ENCODE measurements around the gene SUMF1. TPM values are rescaled to one million over a fixed set of nuclear protein-coding genes. Genes with fewer than 3 reads are reported as not detected.

The SUMF1 gene
- total RNA-seq, 2 experiments from 2014 or later, result 7.4 to 8.7 TPM

GRCh38 chr3:4496087-4496452, 29.0 kb upstream of the SUMF1 start:
- Mint-ChIP-seq H3K9me3 (ENCODE audit: insufficient read depth) (no peaks in the 10 kb centered on the region), H3K36me3 (ENCODE audit: low read depth) (peaks cover 47% of the 10 kb centered on the region), H3K27me3 (ENCODE audit: low read depth) (peaks cover 5% of the 10 kb centered on the region), H3K4me3 (no peak overlapping the region), H3K4me1 (ENCODE audit: low read depth) (peaks cover 38% of the 10 kb centered on the region), H3K27ac (no peak overlapping the region)
- DNase-seq (no peak), ATAC-seq (no peak)
- POLR2A ChIA-PET, result interaction anchor here (0.5 to 4.3 kb wide), 3 partner anchors 8 to 484 kb away, joined by 3 to 51 read pairs (median 3); no protein-coding TSS in a partner anchor
- CTCF ChIA-PET, result interaction anchor here (1.4 to 6.1 kb wide), 5 partner anchors 13 to 215 kb away, joined by 4 to 56 read pairs (median 21); no protein-coding TSS in a partner anchor

- Mint-ChIP-seq H3K27ac (peak overlapping the region; percentile 23), H3K27me3 (ENCODE audit: low read depth) (peaks cover 9% of the 10 kb centered on the region), H3K4me3 (peak overlapping the region; percentile 94)
Measured at GRCh38 chr3:4495294-4496086, 28.4 kb upstream of the SUMF1 start.

GRCh38 chr3:4494895-4495264, 27.8 kb upstream of the SUMF1 start:
- H3K27ac Mint-ChIP-seq, result peak overlapping the region; percentile 89
- H3K27me3 Mint-ChIP-seq (ENCODE audit: low read depth), result peaks cover 11% of the 10 kb centered on the region
- ChIA-PET CTCF (interaction anchor here (1.1 to 6.1 kb wide), 12 partner anchors 9 to 563 kb away, joined by 3 to 56 read pairs (median 8); no protein-coding TSS in a partner anchor), POLR2A (interaction anchor here (0.9 to 4.3 kb wide), 7 partner anchors 9 to 484 kb away, joined by 3 to 51 read pairs (median 21); partner anchors contain the start of genes BHLHE40 and SUMF1)
- peak overlapping the region; percentile 94 for H3K4me3 Mint-ChIP-seq
- no peak for DNase-seq
- H3K36me3 Mint-ChIP-seq (ENCODE audit: low read depth), result peaks cover 37% of the 10 kb centered on the region
- H3K9me3 Mint-ChIP-seq (ENCODE audit: insufficient read depth), result no peaks in the 10 kb centered on the region
- ATAC-seq, result no peak
- H3K4me1 Mint-ChIP-seq (ENCODE audit: low read depth), result peaks cover 40% of the 10 kb centered on the region

More at GRCh38 chr3:4495294-4496086, 28.4 kb upstream of the SUMF1 start:
- H3K4me1 Mint-ChIP-seq (ENCODE audit: low read depth), result peaks cover 40% of the 10 kb centered on the region
- H3K36me3 Mint-ChIP-seq (ENCODE audit: low read depth), result peaks cover 42% of the 10 kb centered on the region
- ChIA-PET POLR2A (interaction anchor here (0.5 to 4.3 kb wide), 7 partner anchors 8 to 484 kb away, joined by 3 to 51 read pairs (median 21); partner anchors contain the start of gene SUMF1), CTCF (interaction anchor here (1.1 to 6.1 kb wide), 10 partner anchors 9 to 562 kb away, joined by 3 to 56 read pairs (median 6); no protein-coding TSS in a partner anchor)
- DNase-seq (no peak), ATAC-seq (no peak)
- no peaks in the 10 kb centered on the region for H3K9me3 Mint-ChIP-seq (ENCODE audit: insufficient read depth)

DNA sequence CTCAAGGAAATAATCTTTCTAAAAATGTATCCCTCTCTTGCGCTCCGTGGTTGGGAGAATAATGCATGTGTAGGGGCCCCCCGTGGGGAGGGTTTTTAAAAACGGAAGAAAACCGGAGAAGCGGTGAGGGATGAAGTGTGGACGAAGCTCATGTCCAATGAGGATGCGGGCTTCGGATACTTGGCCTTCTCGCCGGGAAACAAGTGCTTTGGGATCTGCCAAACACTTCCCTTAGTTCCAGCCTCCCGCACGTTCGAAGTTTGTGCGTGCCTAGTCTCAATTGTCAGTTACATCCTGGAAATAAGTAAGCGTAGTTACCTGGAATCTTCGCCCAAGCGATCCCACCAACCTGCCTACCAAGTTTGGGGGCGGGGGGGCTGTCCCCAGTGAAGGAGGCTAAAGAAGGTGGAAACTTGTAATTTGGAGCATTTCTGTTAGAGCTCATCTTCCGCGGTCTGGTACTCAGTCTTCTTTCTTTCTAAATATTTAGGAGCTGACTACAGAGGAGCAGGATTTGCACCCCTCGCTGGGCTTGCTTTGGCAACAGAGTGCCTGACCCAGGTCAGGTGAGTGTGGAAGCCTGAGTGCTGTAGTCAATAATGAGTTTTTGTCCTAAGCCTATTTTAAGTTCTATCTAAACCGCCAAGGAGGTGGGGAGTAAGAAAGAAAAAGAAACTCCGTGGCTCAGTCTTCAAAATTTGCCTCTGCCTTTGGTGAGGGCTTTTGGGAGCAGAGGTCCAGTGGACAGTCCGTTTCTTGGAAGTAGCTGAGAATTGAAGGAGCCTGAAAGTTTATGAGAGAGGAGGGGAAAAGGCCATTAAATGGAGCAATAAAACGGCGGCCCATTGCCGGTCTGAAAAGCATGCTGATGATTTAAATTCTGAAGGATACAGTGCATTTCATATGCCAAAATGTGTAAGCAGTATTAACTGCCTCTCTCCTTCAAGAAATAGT, 27.1 kb upstream of the SUMF1 start:
- peaks cover 35% of the 10 kb centered on the region for H3K36me3 Mint-ChIP-seq (ENCODE audit: low read depth)
- H3K27me3 Mint-ChIP-seq (ENCODE audit: low read depth), result peaks cover 13% of the 10 kb centered on the region
- H3K9me3 Mint-ChIP-seq (ENCODE audit: insufficient read depth), result no peaks in the 10 kb centered on the region
- DNase-seq (peak; percentile 32), ATAC-seq (peak; percentile 5)
- POLR2A ChIA-PET, result interaction anchor here (0.6 to 4.3 kb wide), 23 partner anchors 9 to 1368 kb away, joined by 3 to 51 read pairs (median 4); partner anchors contain the start of genes BHLHE40 and SUMF1
- peaks cover 40% of the 10 kb centered on the region for H3K4me1 Mint-ChIP-seq (ENCODE audit: low read depth)
- peak overlapping the region; percentile 94 for H3K4me3 Mint-ChIP-seq
- H3K27ac Mint-ChIP-seq, result peak overlapping the region; percentile 89
- CTCF ChIA-PET, result interaction anchor here (1.1 to 6.1 kb wide), 12 partner anchors 10 to 564 kb away, joined by 3 to 56 read pairs (median 8); partner anchors contain the start of gene SETMAR

DNA sequence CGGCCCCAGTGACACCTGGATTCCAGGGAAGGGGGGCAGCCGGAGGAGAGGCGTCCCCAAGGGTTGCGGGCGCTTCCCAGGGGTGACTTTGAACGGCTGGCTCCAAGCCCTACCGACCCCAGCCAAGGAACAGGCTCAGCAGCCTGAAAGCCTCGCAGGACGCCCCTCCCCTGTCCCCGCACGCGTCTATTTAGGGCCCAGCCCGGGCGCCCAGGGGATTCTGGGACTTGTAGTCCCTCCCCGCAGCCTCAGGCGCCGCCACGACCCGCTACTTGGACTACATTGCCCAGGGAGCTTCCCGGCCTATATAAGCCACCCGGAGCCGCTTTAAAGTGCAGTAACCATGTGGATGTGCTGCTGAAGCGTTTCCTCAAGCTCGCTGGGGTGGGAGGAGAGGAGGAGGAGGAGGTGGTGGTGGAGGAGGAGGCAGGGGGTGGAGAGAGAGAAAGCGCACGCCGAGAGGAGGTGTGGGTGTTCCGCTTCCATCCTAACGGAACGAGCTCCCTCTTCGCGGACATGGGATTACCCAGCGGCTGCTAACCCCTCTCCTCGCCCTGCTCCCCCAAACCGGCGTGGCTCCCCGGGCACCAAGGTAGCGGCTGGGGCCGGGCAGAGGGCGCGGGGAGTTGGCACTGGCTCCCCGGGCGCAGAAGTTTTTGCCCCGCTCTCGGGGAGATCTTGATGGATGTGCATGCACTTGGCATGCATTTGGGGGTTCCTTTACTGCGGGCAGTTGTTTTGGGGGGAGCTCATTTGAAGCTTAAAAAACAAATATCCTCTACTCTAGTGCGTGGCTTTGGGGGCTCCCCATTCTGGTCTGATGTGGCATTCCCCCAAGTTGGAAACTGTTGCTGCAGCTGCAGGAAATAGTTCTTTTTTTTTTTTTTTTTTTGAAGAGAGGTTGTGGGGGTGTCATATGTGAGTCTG, 26.2 kb upstream of the SUMF1 start, which contains the start of gene ITPR1:
ITPR1 (plus strand) TSS at position 335 of the 927 bp plus-strand sequence. CDS start 23,144 bp downstream, outside the sequence.
- Mint-ChIP-seq H3K9me3 (ENCODE audit: insufficient read depth) (no peaks in the 10 kb centered on the region), H3K4me1 (ENCODE audit: low read depth) (peaks cover 39% of the 10 kb centered on the region), H3K27ac (peak within 1 kb of the TSS; percentile 89), H3K27me3 (ENCODE audit: low read depth) (peaks cover 20% of the 10 kb centered on the region), H3K36me3 (ENCODE audit: low read depth) (peaks cover 32% of the 10 kb centered on the region), H3K4me3 (peak within 1 kb of the TSS; percentile 94)
- ChIA-PET CTCF (interaction anchor here (0.9 to 6.1 kb wide), 14 partner anchors 11 to 564 kb away, joined by 3 to 56 read pairs (median 6); partner anchors contain the start of gene SETMAR), POLR2A (interaction anchor here (0.6 to 4.3 kb wide), 26 partner anchors 10 to 630 kb away, joined by 3 to 51 read pairs (median 4); partner anchors contain the start of genes BHLHE40 and SUMF1)
- DNase-seq, result peak; percentile 99
- peak; percentile 91 for ATAC-seq

- DNase-seq, result peak; percentile 70
- Mint-ChIP-seq H3K4me3 (peak overlapping the region; percentile 94), H3K9me3 (ENCODE audit: insufficient read depth) (no peaks in the 10 kb centered on the region), H3K27ac (peak overlapping the region; percentile 89), H3K36me3 (ENCODE audit: low read depth) (peaks cover 26% of the 10 kb centered on the region), H3K27me3 (ENCODE audit: low read depth) (peaks cover 22% of the 10 kb centered on the region), H3K4me1 (ENCODE audit: low read depth) (peaks cover 37% of the 10 kb centered on the region)
- peak; percentile 34 for ATAC-seq
- ChIA-PET POLR2A (interaction anchor here (0.6 to 4.3 kb wide), 19 partner anchors 11 to 631 kb away, joined by 3 to 51 read pairs (median 4); partner anchors contain the start of genes BHLHE40 and SUMF1), CTCF (interaction anchor here (0.9 to 6.1 kb wide), 9 partner anchors 13 to 188 kb away, joined by 4 to 56 read pairs (median 6); partner anchors contain the start of gene SETMAR)
Measured at GRCh38 chr3:4492208-4493013, 25.3 kb upstream of the SUMF1 start.

GRCh38 chr3:4491855-4492207, 24.8 kb upstream of the SUMF1 start:
- DNase-seq, result no peak
- ChIA-PET CTCF (interaction anchor here (0.9 to 6.1 kb wide), 5 partner anchors 17 to 142 kb away, joined by 4 to 56 read pairs (median 6); no protein-coding TSS in a partner anchor), POLR2A (interaction anchor here (0.8 to 3.8 kb wide), 5 partner anchors 18 to 487 kb away, joined by 3 to 28 read pairs (median 18); partner anchors contain the start of genes BHLHE40 and SUMF1)
- H3K9me3 Mint-ChIP-seq (ENCODE audit: insufficient read depth), result no peaks in the 10 kb centered on the region
- ATAC-seq, result no peak
- peak overlapping the region; percentile 94 for H3K4me3 Mint-ChIP-seq
- H3K4me1 Mint-ChIP-seq (ENCODE audit: low read depth), result peaks cover 32% of the 10 kb centered on the region
- peaks cover 24% of the 10 kb centered on the region for H3K36me3 Mint-ChIP-seq (ENCODE audit: low read depth)
- H3K27me3 Mint-ChIP-seq (ENCODE audit: low read depth), result peaks cover 22% of the 10 kb centered on the region
- H3K27ac Mint-ChIP-seq, result no peak overlapping the region

DNA sequence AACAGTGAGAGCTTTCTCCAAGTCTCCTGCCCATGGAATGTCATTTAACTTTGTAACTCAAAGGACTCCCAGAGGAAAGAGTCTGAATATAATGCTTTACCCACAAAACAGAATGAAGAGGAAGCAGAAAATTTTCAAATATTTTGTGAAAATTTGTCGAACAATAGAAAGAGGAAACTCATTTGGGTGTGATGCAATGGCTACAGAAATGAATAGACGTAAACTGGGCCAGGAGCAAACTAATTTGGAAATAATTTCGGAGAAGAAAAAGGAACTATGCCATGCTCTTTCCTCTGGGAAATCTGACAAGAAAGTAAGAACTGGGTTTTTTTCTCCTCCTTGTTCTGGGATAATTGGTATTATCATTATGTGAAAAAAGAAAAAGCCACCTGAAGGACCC, 11.2 kb upstream of the SUMF1 start:
- no peak for DNase-seq

DNA sequence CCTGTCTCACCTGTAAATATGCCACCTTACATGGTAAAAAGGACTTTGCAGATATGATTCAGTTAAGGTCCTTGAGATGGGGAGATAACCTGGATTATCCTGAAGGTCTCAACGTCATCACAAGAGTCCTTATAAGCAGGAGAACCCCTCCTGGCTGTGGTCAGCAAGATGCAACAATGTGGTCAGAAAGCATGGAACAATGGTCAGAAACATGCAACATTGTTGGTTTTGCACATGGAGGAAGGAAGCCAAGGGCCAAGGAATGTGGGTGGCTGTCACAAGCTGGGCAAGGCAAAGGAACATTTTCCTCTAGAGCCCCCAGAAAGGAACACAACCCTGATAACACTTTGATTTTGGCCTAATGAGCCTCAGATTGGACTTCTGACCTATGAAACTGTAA, 9.4 kb upstream of the SUMF1 start:
- Mint-ChIP-seq H3K36me3 (ENCODE audit: low read depth) (no peaks in the 10 kb centered on the region), H3K27me3 (ENCODE audit: low read depth) (peaks cover 28% of the 10 kb centered on the region), H3K27ac (no peak overlapping the region), H3K4me3 (no peak overlapping the region), H3K9me3 (ENCODE audit: insufficient read depth) (no peaks in the 10 kb centered on the region), H3K4me1 (ENCODE audit: low read depth) (peaks cover 14% of the 10 kb centered on the region)
- POLR2A ChIA-PET, result interaction anchor here (1.0 kb wide), 1 partner anchor 16 kb away, joined by 5 read pairs; the partner anchor contains the start of gene ITPR1
- DNase-seq (no peak), ATAC-seq (no peak)
- CTCF ChIA-PET, result no interaction called here

More for the DNA sequence above, 11.2 kb upstream of the SUMF1 start:
- no peak overlapping the region for H3K4me3 Mint-ChIP-seq
- no peaks in the 10 kb centered on the region for H3K36me3 Mint-ChIP-seq (ENCODE audit: low read depth)
- ChIA-PET POLR2A (no interaction called here), CTCF (no interaction called here)
- peaks cover 14% of the 10 kb centered on the region for H3K4me1 Mint-ChIP-seq (ENCODE audit: low read depth)
- H3K27ac Mint-ChIP-seq, result no peak overlapping the region
- ATAC-seq, result no peak
- H3K9me3 Mint-ChIP-seq (ENCODE audit: insufficient read depth), result no peaks in the 10 kb centered on the region
- peaks cover 24% of the 10 kb centered on the region for H3K27me3 Mint-ChIP-seq (ENCODE audit: low read depth)

Data from activated CD8-positive, alpha-beta T cell treated with anti-CD3 and anti-CD28 coated beads, Interleukin-2, amount 10 ng/mL, durations not matched to agents 7 days and 5 days (primary cell).